PC-9 (cell line): ENCODE results near the gene KIF6. TPM values are rescaled to one million over a fixed set of nuclear protein-coding genes. Genes with fewer than 3 reads are reported as not detected.

Experiments
- BruUV-seq: library from RNA; stranded (reverse); fragments of 400-500 nt; replicated peaks from 2 replicates; lab custom pipeline; 2021; lab: Mats Ljungman, UMichigan
- CTCF ChIA-PET: fragments of 300-600 bp; sonication (Branson Sonifier 250); formaldehyde crosslinking; loops from one replicate; lab custom pipeline; 2022; ENCODE audit warnings: antibody characterized with exemption; lab: Charles Lee
- POLR2A ChIA-PET: fragments of 300-600 bp; sonication (Branson Sonifier 250); formaldehyde crosslinking; loops from one replicate; lab custom pipeline; 2022; ENCODE audit warnings: antibody characterized with exemption; ENCODE audit not compliant: unreplicated experiment; lab: Charles Lee
- DNase-seq, 2 experiments: peaks; one replicate each; pipeline versions ENCODE4 v3.0.0 to v3.0.0-alpha.2; 2015 to 2022; ENCODE audit warnings: mixed read lengths in 1 of 2
- H2AFZ ChIP-seq: fragments of 200-600 bp; sonication (generic); 2 replicates; pipeline ENCODE4 v1.8.1; 2017; ENCODE audit warnings: antibody characterized with exemption
- H3F3A ChIP-seq: fragments of 200-600 bp; sonication (generic); 2 replicates; pipeline ENCODE4 v1.8.1; 2017; ENCODE audit warnings: antibody characterized with exemption, mild to moderate bottlenecking, low read depth; ENCODE audit not compliant: insufficient read depth
- H3K27ac ChIP-seq: fragments of 200-600 bp; sonication (generic); 2 replicates; pipeline ENCODE4 v1.6.1; 2016; ENCODE audit warnings: mixed run types
- H3K27me3 ChIP-seq: fragments of 200-600 bp; sonication (generic); 2 replicates; pipeline ENCODE4 v1.6.1; 2016; ENCODE audit warnings: low read depth, mixed run types; ENCODE audit not compliant: insufficient read depth
- H3K36me3 ChIP-seq: fragments of 200-600 bp; sonication (generic); 2 replicates; pipeline ENCODE4 v1.6.1; 2016; ENCODE audit warnings: low read depth, mixed run types
- H3K4me1 ChIP-seq: fragments of 200-600 bp; sonication (generic); replicated peaks from 2 replicates; pipeline ENCODE4 v1.6.1; 2016; ENCODE audit warnings: mixed run types; ENCODE audit not compliant: insufficient read depth
- H3K4me2 ChIP-seq: fragments of 200-600 bp; sonication (generic); 2 replicates; pipeline ENCODE4 v1.6.1; 2017; ENCODE audit warnings: mixed run types
- H3K4me3 ChIP-seq: fragments of 200-600 bp; sonication (generic); 2 replicates; pipeline ENCODE4 v1.6.1; 2016; ENCODE audit warnings: mixed run types
- H3K79me2 ChIP-seq: fragments of 200-600 bp; sonication (generic); 2 replicates; pipeline ENCODE4 v1.6.1; 2017; ENCODE audit warnings: low read depth, mixed run types
- H3K9me2 ChIP-seq: fragments of 200-600 bp; sonication (generic); 2 replicates; pipeline ENCODE4 v1.8.1; 2017; ENCODE audit warnings: mild to moderate bottlenecking; ENCODE audit not compliant: insufficient read depth
- H3K9me3 ChIP-seq: fragments of 200-600 bp; sonication (generic); 2 replicates; pipeline ENCODE4 v1.8.1; 2016; ENCODE audit warnings: low read depth; ENCODE audit not compliant: insufficient read depth
- H4K20me1 ChIP-seq: fragments of 200-600 bp; sonication (generic); 2 replicates; pipeline ENCODE4 v1.8.1; 2017; ENCODE audit not compliant: insufficient read depth
- EZH2 ChIP-seq: fragments of 200-600 bp; sonication (generic); IDR thresholded peaks from 2 replicates; pipeline ENCODE4 v1.8.0; 2017; ENCODE audit warnings: antibody characterized with exemption, low read depth
- intact Hi-C: fragments of 100-400 bp; cut with micrococcal nuclease; formaldehyde crosslinking; loops from one replicate; pipeline ENCODE4 v1.10.0; 2022; ENCODE audit not compliant: unreplicated experiment
- total RNA-seq: library from RNA; stranded (reverse); gene quantifications from 2 replicates; pipeline ENCODE4 v1.2.3, GENCODE V29; 2021
- TF ChIP-seq, protein P1 (sequence below): fragments of 200-600 bp; sonication (generic); conservative IDR thresholded peaks from 2 replicates; pipeline ENCODE4 v1.6.1; 2017; ENCODE audit warnings: mixed run types, antibody characterized with exemption, mild to moderate bottlenecking, moderate library complexity

Gene KIF6
- total RNA-seq, 1 experiment from 2014 or later, result not detected

DNA sequence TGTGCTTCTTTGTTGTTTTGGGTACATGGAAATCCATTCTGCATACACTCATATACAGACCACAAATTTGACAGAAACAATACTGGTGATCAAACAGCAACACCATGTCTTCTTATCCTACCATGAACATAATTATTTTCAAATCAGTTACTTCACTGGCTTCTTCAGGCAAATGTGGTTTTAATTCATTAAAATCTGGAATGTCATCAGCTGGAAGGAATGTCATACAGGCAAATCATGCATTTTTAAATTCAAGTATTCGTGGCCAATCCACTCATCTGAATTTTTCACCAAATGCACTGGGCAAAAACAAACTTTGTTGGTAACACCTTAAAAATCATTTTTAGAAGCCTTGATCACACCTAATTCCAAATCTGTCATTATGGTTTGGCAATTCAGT, 59.3 kb downstream of the KIF6 start:
- Histone ChIP-seq H3K27ac (no peak overlapping the region), H3K9me3 (no peaks in the 10 kb centered on the region), H3F3A (no peaks in the 10 kb centered on the region), H3K9me2 (0 out of 2 replicates have a peak, but pooled peaks cover 4% of the 10 kb centered on the region), H3K4me3 (no peak overlapping the region), H3K36me3 (no peaks in the 10 kb centered on the region), H3K79me2 (no peaks in the 10 kb centered on the region), H3K27me3 (no peaks in the 10 kb centered on the region), H3K4me2 (no peak overlapping the region), H4K20me1 (no peaks in the 10 kb centered on the region), H2AFZ (no peak overlapping the region), H3K4me1 (no peaks in the 10 kb centered on the region)
- BruUV-seq, result no TSS peak
- no peak for DNase-seq
- no peak for TF ChIP-seq EZH2
- TF ChIP-seq, protein P1, sequence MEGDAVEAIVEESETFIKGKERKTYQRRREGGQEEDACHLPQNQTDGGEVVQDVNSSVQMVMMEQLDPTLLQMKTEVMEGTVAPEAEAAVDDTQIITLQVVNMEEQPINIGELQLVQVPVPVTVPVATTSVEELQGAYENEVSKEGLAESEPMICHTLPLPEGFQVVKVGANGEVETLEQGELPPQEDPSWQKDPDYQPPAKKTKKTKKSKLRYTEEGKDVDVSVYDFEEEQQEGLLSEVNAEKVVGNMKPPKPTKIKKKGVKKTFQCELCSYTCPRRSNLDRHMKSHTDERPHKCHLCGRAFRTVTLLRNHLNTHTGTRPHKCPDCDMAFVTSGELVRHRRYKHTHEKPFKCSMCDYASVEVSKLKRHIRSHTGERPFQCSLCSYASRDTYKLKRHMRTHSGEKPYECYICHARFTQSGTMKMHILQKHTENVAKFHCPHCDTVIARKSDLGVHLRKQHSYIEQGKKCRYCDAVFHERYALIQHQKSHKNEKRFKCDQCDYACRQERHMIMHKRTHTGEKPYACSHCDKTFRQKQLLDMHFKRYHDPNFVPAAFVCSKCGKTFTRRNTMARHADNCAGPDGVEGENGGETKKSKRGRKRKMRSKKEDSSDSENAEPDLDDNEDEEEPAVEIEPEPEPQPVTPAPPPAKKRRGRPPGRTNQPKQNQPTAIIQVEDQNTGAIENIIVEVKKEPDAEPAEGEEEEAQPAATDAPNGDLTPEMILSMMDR, result no peak
- ChIA-PET CTCF (no interaction called here), POLR2A (no interaction called here)
- intact Hi-C loops, result no loop called here

DNA sequence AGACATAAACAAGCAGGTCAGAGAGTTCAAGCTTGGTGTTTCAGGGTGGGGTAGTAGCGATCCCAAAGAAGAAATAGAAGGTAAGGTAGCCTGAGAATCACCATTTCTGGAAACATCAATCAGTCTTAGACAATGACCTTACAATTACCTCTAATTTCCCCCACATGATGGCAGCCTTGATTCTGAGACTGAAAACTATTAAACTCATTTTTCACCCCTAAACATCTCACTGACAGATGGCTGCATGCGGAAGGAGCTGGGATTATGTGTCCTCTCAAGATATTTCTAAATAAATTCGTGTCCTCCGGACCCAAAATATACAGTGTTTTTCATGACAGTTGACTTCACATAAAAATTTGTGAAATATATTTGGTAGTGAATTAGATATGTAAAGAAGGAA, 61.0 kb downstream of the KIF6 start:
- Histone ChIP-seq H3F3A (no peaks in the 10 kb centered on the region), H3K27me3 (no peaks in the 10 kb centered on the region), H3K4me2 (no peak overlapping the region), H2AFZ (no peak overlapping the region), H3K79me2 (no peaks in the 10 kb centered on the region), H4K20me1 (no peaks in the 10 kb centered on the region), H3K4me1 (no peaks in the 10 kb centered on the region), H3K36me3 (no peaks in the 10 kb centered on the region), H3K9me3 (no peaks in the 10 kb centered on the region), H3K27ac (no peak overlapping the region), H3K9me2 (0 out of 2 replicates have a peak, but pooled peaks cover under 1% of the 10 kb centered on the region), H3K4me3 (no peak overlapping the region)
- TF ChIP-seq, protein P1, result no peak
- no peak for TF ChIP-seq EZH2
- DNase-seq, result no peak
- intact Hi-C loops, result no loop called here
- ChIA-PET CTCF (no interaction called here), POLR2A (no interaction called here)
- BruUV-seq, result no TSS peak

DNA sequence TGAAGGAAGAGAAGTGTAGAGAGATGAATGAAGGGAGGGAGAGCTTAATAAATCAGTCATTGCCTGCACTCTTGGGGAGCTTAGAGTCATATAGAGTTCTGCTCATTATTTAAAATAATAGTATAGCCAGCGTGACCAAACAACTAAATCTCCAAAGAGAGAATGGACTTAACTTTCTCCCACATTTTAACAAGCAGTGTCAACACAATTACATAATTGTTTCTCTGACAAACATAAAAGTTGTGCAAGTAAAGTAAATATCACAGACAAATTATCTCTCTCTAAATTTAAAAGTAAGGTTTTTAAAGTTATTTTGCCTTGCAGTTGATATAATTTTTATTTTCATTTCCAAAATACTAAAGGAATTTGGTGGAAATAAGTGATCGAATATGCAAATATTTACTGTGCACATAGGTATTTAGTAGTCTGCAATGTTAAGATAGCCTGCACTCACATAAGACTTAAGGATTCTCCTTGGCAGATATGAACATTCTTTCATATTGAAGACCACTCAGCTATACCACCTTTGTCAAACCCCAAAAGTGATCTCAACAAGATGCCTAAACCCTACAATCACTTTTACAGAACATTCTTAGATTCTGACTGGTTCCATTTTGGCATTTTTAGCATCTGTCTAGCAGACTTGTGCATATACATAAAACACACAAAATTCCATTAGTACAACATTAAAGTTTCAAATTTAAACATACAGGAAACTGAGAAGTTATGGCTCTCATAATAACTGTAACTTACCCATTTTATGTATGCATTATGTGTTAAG, 67.7 kb downstream of the KIF6 start:
- POLR2A ChIA-PET, result no interaction called here
- Histone ChIP-seq H3F3A (no peaks in the 10 kb centered on the region), H3K27me3 (no peaks in the 10 kb centered on the region), H4K20me1 (no peaks in the 10 kb centered on the region), H3K9me2 (no peaks in the 10 kb centered on the region), H2AFZ (no peak overlapping the region), H3K4me1 (no peaks in the 10 kb centered on the region), H3K4me2 (no peak overlapping the region), H3K4me3 (no peak overlapping the region), H3K36me3 (no peaks in the 10 kb centered on the region), H3K9me3 (no peaks in the 10 kb centered on the region), H3K27ac (no peak overlapping the region), H3K79me2 (no peaks in the 10 kb centered on the region)
- no peak for DNase-seq
- no TSS peak for BruUV-seq
- TF ChIP-seq EZH2, result no peak
- TF ChIP-seq, protein P1, result no peak
- CTCF ChIA-PET, result no interaction called here
- intact Hi-C loops, result no loop called here
